ENCODE results near the gene KIAA1614. TPM values are rescaled to one million over a fixed set of nuclear protein-coding genes. Genes with fewer than 3 reads are reported as not detected.

KIAA1614 gene
- total RNA-seq, 2 experiments from 2014 or later = 0.08 TPM; not detected in 1

DNA sequence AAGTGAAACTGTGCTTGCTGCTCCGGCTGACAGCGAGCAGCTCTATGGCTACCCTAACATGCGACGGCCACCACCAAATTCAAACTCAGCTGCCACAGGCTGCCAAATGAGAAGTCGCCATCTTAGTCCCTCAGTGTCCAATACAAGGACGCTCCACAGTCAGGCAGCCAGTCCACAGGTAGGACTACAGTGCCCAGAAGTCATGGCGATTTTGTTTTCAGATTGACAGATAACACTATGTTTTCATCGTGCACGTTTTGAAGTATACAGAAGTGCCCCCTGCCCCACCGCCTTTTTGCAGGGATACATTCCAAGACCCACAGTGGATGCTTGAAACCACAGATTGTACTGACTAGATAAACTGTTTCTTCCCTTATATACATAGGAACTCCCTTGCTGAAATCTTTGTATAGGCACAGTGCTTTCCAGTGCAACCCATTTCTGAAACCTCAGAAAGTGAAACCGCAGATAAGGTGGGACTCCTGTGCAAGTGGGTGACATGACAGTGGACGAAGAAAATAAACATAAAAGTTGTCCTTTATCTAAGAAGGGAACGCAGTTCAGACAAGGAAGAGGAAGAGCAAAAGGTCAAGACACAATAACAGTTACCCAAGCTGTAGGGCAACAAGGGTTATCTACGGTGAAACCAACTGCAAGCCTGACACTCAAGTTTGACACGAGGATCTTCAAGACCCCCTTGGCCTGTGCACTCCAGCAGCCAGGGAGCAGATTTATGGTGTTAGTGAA is 57.8 kb downstream of the KIAA1614 start:
- Mint-ChIP-seq H3K27me3 (no peaks in the 10 kb centered on the region), H3K4me3 (no peak overlapping the region), H3K9me3 (no peaks in the 10 kb centered on the region), H3K4me1 (peaks cover 31% of the 10 kb centered on the region), H3K36me3 (peaks cover 45% of the 10 kb centered on the region), H3K27ac (no peak overlapping the region)
- DNase-seq = no peak

DNA sequence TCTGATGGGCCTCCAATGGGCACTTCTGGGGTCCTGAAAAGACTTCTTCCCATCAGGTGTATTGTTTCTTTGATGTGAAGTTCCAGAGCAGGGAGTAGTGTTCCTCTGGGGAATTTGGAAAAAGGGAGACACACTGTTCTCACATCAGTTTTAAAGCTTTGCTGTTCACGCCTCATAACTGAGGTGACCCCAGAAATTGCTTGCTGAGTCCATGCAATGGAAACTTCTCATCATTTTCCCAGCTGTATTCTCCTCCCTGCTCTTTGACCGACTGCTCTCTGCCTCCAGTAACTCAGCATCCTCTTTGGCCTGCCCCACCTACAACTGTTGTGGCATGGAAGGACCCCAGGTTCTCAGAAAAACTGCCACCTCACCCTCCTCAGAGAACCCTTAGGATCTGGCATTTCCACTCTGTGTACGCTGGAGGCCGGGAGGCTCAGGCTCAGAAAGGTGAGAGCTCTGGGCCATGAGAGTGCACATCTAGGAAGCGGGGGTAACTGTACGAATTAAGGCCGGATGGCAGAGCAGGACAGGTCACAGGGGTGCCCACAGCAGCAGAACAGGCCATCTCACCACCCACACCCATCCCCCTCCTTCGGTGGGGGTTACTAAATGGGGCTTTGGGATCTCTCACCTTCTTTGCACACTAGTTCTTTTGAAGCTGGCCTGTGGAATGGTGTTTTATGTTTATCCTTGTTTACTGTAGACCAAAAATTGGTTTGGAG is 58.7 kb downstream of the KIAA1614 start:
- H3K4me1 Mint-ChIP-seq = peaks cover 36% of the 10 kb centered on the region
- H3K36me3 Mint-ChIP-seq = peaks cover 48% of the 10 kb centered on the region
- no peaks in the 10 kb centered on the region for H3K27me3 Mint-ChIP-seq
- no peak overlapping the region for H3K4me3 Mint-ChIP-seq
- H3K27ac Mint-ChIP-seq = no peak overlapping the region
- no peaks in the 10 kb centered on the region for H3K9me3 Mint-ChIP-seq
- no peak for DNase-seq

DNA sequence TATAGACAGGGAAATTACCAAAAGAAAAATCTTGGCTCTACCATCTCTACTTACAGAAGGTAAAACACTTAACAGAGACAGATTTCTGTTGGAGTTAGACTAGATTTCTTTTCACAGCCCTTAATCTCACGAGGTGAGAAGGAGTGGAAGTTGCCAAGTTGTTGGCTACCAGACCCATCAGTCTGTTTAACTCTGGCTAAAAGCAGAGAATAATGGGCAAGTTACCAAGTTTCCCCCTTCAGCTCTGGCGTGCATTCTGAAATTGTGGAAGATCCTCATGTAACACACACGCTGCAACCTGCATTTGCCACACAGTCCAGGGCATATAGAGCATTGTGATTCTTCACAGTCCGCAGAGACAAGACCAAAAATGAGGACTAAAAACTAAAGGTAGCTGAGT is 60.7 kb downstream of the KIAA1614 start:
- Mint-ChIP-seq H3K27ac (no peak overlapping the region), H3K27me3 (no peaks in the 10 kb centered on the region), H3K36me3 (peaks cover 44% of the 10 kb centered on the region), H3K9me3 (no peaks in the 10 kb centered on the region), H3K4me1 (peaks cover 36% of the 10 kb centered on the region), H3K4me3 (no peak overlapping the region)
- no peak for DNase-seq

DNA sequence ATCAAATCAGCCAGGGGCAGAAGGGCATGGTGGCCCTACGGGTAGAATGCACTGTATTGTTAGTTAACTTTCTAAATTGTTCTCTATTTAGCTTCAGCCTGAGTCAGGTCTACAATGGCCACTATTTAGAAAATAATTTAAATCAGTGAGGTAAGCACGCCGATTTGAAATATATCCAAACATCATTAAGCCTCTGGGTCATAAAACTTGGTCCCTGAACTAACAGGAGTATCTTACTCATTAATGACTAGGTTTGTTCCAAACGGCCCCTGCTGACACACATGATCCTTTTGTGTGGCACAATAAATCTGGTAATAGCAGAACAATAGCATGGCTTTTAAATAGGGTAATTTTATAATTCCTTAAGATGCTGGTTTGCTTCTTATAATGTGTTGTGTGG is 61.5 kb downstream of the KIAA1614 start:
- DNase-seq = no peak
- Mint-ChIP-seq H3K4me3 (no peak overlapping the region), H3K27me3 (no peaks in the 10 kb centered on the region), H3K36me3 (peaks cover 51% of the 10 kb centered on the region), H3K27ac (no peak overlapping the region), H3K9me3 (no peaks in the 10 kb centered on the region), H3K4me1 (peaks cover 36% of the 10 kb centered on the region)

DNA sequence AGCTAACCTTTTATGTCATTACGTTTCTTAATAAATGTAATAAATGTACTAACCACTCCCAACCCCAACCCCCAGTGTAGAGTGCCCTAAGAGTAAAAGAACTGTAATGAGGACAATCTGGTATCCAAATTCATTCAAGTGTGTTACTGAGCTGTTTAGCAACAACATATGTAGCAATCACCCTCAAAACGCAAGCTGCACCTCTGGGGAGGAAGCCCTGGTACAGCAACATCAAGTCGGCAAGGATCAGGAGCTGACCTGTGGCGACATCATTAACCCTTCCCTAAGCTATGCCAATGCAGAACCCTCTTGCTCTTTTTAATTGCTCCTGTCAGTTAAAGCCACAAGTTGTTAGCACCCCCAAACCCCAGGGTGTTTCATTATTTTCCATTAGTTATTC is 62.9 kb downstream of the KIAA1614 start:
- H3K36me3 Mint-ChIP-seq = peaks cover 50% of the 10 kb centered on the region
- no peak overlapping the region for H3K4me3 Mint-ChIP-seq
- H3K27ac Mint-ChIP-seq = no peak overlapping the region
- H3K4me1 Mint-ChIP-seq = peaks cover 30% of the 10 kb centered on the region
- H3K9me3 Mint-ChIP-seq = no peaks in the 10 kb centered on the region
- no peak for DNase-seq
- H3K27me3 Mint-ChIP-seq = no peaks in the 10 kb centered on the region

DNA sequence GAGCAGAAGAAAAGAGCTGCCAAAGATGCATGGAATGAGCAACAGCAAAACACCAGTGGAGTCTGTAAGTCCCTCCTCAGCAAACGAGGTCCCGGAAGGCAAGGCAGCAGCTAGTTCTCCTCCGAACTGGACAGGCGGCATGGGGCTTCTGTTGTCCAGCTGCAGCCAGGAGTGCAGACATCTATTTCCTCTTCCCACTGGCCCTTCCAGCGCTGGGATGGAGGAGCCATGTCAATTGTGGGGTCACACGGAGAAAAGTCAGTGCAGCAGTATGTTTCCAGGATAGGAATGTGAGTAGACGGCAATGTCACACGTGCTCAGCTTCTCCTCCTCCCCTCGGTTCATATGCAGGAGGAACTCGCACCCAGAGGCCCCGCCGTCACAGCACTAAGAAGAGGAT is 63.5 kb downstream of the KIAA1614 start:
- Mint-ChIP-seq H3K27me3 (no peaks in the 10 kb centered on the region), H3K4me1 (peaks cover 30% of the 10 kb centered on the region), H3K27ac (no peak overlapping the region), H3K9me3 (no peaks in the 10 kb centered on the region), H3K36me3 (peaks cover 52% of the 10 kb centered on the region), H3K4me3 (no peak overlapping the region)
- no peak for DNase-seq

DNA sequence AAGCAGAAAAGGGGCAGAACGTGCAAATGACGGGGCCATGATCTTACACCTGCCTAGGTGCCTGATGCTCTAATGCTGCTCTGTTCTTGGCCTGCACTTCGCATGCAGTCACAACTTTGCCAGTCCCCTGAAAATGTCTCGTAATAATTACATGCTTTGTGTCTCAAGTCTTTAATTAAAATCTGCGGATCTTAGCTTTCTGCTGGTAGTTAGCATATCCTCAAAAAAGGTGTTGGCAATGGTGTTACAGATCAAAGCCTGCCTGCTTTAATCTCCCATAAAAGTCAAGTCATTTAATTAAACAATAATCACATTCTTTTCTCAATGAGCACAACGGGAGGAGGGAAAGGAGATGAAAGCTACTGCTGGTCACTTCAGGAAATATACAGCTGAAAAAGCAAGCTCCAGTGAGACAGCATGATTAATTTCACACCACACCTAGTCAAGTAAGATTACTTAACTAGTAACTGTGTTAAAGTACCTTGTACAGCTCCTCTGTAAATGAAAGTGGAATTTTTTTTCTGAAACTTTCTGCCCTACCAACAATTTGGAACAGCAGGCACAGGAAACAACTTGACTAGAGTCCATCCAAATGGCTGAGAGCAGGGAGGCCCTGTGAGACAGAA is 64.1 kb downstream of the KIAA1614 start:
- H3K9me3 Mint-ChIP-seq = no peaks in the 10 kb centered on the region
- peaks cover 32% of the 10 kb centered on the region for H3K4me1 Mint-ChIP-seq
- H3K4me3 Mint-ChIP-seq = no peak overlapping the region
- H3K27me3 Mint-ChIP-seq = no peaks in the 10 kb centered on the region
- no peak overlapping the region for H3K27ac Mint-ChIP-seq
- no peak for DNase-seq
- H3K36me3 Mint-ChIP-seq = peaks cover 48% of the 10 kb centered on the region

DNA sequence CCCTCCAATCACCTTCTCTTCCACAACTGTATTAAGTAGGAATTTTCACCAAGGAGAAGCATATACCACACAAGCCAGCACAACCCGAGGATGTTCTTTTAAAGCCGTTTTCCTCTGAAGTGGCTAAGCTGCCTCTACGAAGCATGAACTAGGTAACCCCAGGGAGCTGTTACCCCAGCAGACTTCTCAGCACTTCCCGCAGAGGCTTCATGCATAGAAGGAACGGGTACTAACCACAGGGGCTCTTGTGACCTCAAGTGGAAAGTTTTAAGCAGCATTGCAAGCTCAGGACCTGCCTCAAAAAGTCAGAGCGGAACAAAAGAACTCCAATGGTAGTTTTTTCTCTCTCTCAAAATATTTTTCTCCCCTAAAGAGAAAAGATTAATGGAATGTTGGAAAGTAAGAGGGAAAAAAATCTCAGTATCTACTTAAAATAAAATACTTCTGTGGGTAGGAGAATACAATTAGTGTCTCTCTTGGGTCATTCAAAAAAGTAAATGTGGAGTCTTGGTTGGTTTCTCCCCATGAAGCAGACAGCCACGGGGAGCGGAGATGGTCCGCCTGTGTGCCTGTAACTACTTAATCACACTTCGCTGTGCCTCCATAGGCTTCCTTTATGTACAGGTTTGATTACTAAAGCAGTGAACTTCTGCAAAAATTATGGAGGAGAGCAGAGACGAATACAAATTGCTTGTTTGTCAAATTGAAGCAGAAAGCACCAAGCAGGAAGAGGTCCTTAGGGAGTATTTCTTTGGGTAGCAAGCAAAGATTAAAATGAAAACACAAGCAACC is 69.1 kb downstream of the KIAA1614 start:
- peaks cover 27% of the 10 kb centered on the region for H3K4me1 Mint-ChIP-seq
- peaks cover 42% of the 10 kb centered on the region for H3K36me3 Mint-ChIP-seq
- H3K4me3 Mint-ChIP-seq = peak overlapping the region; percentile 55
- H3K27me3 Mint-ChIP-seq = no peaks in the 10 kb centered on the region
- no peaks in the 10 kb centered on the region for H3K9me3 Mint-ChIP-seq
- DNase-seq = peak; percentile 65
- H3K27ac Mint-ChIP-seq = peak overlapping the region; percentile 83

DNA sequence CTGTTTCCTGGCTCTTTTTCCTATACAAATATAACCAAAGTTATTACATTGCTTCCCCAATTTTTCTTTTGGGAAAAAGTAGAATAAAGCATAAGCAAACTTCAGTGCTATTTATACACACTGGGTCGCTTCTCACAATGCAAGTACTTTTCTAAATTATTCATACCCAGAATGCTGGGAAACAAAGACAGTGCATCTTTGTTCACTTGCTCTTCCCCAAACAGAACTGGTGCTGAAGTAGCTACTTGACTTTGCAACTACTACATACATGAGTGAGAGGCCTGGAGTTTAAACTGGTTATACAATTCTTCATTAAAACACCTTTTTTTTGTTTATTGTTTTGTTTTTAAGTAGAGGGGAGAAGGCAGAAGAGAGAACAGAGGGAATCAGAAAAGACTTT is 69.7 kb downstream of the KIAA1614 start:
- Mint-ChIP-seq H3K4me1 (peaks cover 24% of the 10 kb centered on the region), H3K36me3 (peaks cover 49% of the 10 kb centered on the region), H3K27ac (peak overlapping the region; percentile 5), H3K4me3 (no peak overlapping the region), H3K9me3 (no peaks in the 10 kb centered on the region), H3K27me3 (no peaks in the 10 kb centered on the region)
- DNase-seq = no peak

DNA sequence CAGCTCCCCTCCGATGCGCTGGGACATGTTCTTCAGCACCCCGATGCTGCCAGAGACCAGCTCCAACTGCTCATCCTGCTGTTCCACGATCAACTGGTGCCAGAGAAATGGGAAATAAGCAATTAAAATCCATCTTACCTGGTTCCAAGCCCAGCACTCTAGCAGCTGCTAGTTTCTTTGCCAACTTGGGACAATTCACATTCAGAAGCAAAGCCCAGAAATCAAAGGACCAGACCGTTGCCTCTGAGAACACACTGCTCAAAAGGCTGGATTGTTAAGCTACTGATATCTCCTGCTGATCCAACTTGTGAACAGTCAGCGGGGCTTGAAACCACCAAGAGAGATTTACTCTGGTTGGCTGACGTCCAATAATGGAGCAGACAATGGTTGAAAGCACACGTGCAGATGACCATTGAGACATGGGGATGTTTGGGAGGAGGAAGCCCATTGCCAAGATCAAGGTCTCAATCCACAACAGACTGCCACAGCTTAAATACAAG is 75.6 kb downstream of the KIAA1614 start:
- Mint-ChIP-seq H3K36me3 (peaks cover 46% of the 10 kb centered on the region), H3K4me3 (no peak overlapping the region), H3K9me3 (no peaks in the 10 kb centered on the region), H3K27ac (no peak overlapping the region), H3K27me3 (no peaks in the 10 kb centered on the region), H3K4me1 (no peaks in the 10 kb centered on the region)
- no peak for DNase-seq

DNA sequence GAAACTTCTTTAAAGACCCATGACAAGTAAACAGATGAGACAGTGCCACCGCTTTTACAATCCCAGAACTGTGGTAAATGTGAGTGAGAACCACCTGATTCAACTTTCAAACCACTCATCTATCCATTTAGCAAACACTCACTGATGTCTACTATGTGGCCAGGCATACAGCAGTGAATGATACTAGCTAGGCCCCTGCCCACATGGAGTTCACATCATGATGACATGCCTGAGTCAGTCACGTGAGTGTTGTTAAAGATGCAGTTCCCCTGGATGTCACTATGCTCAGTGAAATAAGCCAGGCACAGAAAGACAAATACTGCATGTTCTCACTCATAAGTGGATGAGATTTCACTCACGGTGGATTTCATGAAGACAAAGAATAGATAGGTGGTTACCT is 81.6 kb downstream of the KIAA1614 start:
- H3K27ac Mint-ChIP-seq = no peak overlapping the region
- H3K9me3 Mint-ChIP-seq = no peaks in the 10 kb centered on the region
- no peak overlapping the region for H3K4me3 Mint-ChIP-seq
- H3K4me1 Mint-ChIP-seq = peaks cover 2% of the 10 kb centered on the region
- H3K36me3 Mint-ChIP-seq = peaks cover 41% of the 10 kb centered on the region
- H3K27me3 Mint-ChIP-seq = no peaks in the 10 kb centered on the region
- DNase-seq = no peak

DNA sequence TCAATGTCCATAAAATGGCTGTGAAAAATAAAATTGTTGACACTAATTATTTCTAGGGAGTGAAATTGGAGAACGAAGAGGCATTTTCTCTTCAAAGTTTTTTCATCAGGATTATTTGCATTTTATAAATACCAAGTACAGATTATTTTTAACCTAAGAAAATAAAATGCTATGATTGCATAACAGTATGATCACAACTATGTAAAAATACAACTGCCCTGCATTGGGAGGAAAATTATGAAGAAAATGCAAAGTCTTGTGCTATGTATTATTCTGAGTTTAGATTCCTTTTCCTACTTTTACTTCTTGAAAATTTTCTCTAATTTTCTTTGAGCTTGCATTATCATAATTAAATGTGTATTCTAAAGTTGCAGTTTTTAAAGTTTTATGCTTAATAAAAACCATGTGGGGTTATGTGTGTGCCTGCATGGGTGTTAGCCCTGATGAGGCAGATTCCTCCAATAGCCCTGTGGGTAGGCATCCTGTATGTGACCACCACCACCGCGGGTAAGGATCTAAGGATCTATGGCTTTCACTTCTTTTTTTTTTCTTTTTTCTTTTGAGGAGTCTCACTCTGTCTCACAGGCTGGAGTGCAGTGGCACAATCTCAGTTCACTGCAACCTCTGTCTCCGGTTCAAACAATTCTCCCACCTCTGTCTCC is 85.3 kb downstream of the KIAA1614 start:
- Mint-ChIP-seq H3K4me3 (no peak overlapping the region), H3K27ac (no peak overlapping the region), H3K27me3 (no peaks in the 10 kb centered on the region), H3K4me1 (peaks cover 7% of the 10 kb centered on the region), H3K36me3 (peaks cover 49% of the 10 kb centered on the region), H3K9me3 (no peaks in the 10 kb centered on the region)
- DNase-seq = no peak

All from activated naive CD8-positive, alpha-beta T cell treated with anti-CD3 and anti-CD28 coated beads for 36 hours (primary cell).